ENCODE measurements around the gene C2CD2. TPM values are rescaled to one million over a fixed set of nuclear protein-coding genes. Genes with fewer than 3 reads are reported as not detected.

C2CD2 gene
- total and polyA plus RNA-seq, 2 of the 4 experiments (the other 2 are of a cell fraction): 15.6 to 25.3 TPM

DNA sequence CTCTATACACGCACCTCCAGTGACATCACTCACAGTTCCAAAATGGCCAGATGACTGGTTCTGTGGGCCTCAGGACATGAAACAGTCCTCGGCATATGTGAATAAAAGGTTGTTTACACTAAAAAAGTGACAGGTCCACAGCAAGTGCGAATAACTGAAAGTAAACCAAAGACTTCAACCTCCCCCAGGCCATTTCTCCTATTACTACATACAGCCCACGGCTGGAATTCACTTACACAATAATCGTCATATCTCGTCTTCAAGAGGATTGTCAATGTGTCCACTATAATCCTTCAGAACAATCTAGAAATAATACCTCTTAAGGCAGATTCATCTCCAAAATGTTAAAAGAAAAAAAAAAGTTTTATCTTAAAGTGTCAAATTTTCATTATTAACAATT lies 72.8 kb downstream of the C2CD2 start:
- no peaks in the 10 kb centered on the region for H3K36me3 ChIP-seq (ENCODE audit: control insufficient read depth, insufficient read depth, low read length)
- BruUV-seq (replicated peaks): no TSS peak
- no peak overlapping the region for H3K56ac ChIP-seq (ENCODE audit: extremely low read depth, insufficient read depth, low read length)
- DNase-seq (no peak), ATAC-seq (ENCODE audit: low read depth) (no peak)
- no peak overlapping the region for H4K91ac ChIP-seq (ENCODE audit: insufficient read depth, low read depth, low read length)
- H3K79me1 ChIP-seq (ENCODE audit: low read depth in 1 of 2, low read length in 2 of 2): peaks cover 5 to 29% of the 10 kb centered on the region in 2 experiments; a peak in 3 of 4 replicates
- H4K8ac ChIP-seq (ENCODE audit: low read depth in 2 of 2, low read length in 2 of 2): no peak overlapping the region
- H2AFZ ChIP-seq (replicated peaks; ENCODE audit: low read length, poor library complexity): no peak overlapping the region
- H3K9me3 ChIP-seq (ENCODE audit: control insufficient read depth, insufficient read depth, low read length): no peaks in the 10 kb centered on the region
- H2BK5ac ChIP-seq (ENCODE audit: low read depth, low read length, poor library complexity, severe bottlenecking): no peak overlapping the region
- ChIA-PET CTCF (no interaction called here), POLR2A (ENCODE audit: unreplicated experiment) (no interaction called here)
- H3K14ac ChIP-seq (replicated peaks; ENCODE audit: low read depth, low read length): no peak overlapping the region
- H3K4me2 ChIP-seq (ENCODE audit: low read depth, low read length): no peak overlapping the region
- in situ Hi-C loops (cut with MboI; ENCODE audit: low sequenced_read_pairs): no loop called here
- H2AK5ac ChIP-seq (ENCODE audit: low read depth, low read length): no peak overlapping the region
- dilution Hi-C loops (cut with HindIII; ENCODE audit: low sequenced_read_pairs, unreplicated experiment): no loop called here
- no peak overlapping the region for H2BK20ac ChIP-seq (ENCODE audit: low read depth, low read length)
- peaks cover 16% of the 10 kb centered on the region; the same call in 1 of the 2 replicates for H3K9me1 ChIP-seq (ENCODE audit: insufficient read depth, low read length)
- H3K4ac ChIP-seq (ENCODE audit: low read depth, low read length): no peak overlapping the region
- no peak overlapping the region for H3K18ac ChIP-seq (ENCODE audit: low read depth, low read length)
- H2AK9ac ChIP-seq (replicated peaks; ENCODE audit: low read depth, low read length, poor library complexity): no peak overlapping the region
- peaks cover 5% of the 10 kb centered on the region for H3K4me1 ChIP-seq (ENCODE audit: control insufficient read depth, insufficient read depth, low read length)
- H4K20me1 ChIP-seq (ENCODE audit: insufficient read depth, low read length): peaks cover 5% of the 10 kb centered on the region
- no peak for TF ChIP-seq NFE2L2 (IDR thresholded peaks at IDR 0.05; ENCODE audit: low read depth, low read length)
- TF ChIP-seq SMC3 (IDR thresholded peaks at IDR 0.05; ENCODE audit: low read depth, low read length): no peak
- no peak for TF ChIP-seq MXI1 (IDR thresholded peaks at IDR 0.05; ENCODE audit: borderline replicate concordance, low read depth, low read length)
- intact Hi-C loops (cut with micrococcal nuclease): no loop called here
- no peak overlapping the region for H3K4me3 ChIP-seq (ENCODE audit: insufficient read depth, low read depth, low read length)
- 83% methylated on average over 2 of the region's 6 CpGs; no CpG with 5 or more reads in 1 of the 2 experiments for WGBS, 2 experiments (ENCODE audit: extremely low coverage in 2 of 2, insufficient read length in 1 of 2)
- no peak overlapping the region for H2BK120ac ChIP-seq (ENCODE audit: low read depth, low read length)
- no peak overlapping the region for H2BK15ac ChIP-seq (ENCODE audit: low read depth, low read length)
- no peak overlapping the region for H4K5ac ChIP-seq (ENCODE audit: low read depth, low read length)
- H3K27ac ChIP-seq (ENCODE audit: insufficient read depth, low read length): no peak overlapping the region
- H3K9ac ChIP-seq (ENCODE audit: low read depth, low read length): no peak overlapping the region
- no peaks in the 10 kb centered on the region for H3K27me3 ChIP-seq (ENCODE audit: control insufficient read depth, insufficient read depth, low read length)
- H3K23ac ChIP-seq (ENCODE audit: low read depth, low read length): no peak overlapping the region
